Mesenchymal stem cell (in vitro differentiated cells and primary cell): ENCODE results near the gene CD300LF.

Source experiments
- DNase-seq: peaks from one replicate; pipeline ENCODE4 v3.0.0-alpha.2; 2013
- H2AFZ ChIP-seq: one replicate; pipeline ENCODE4 v1.6.1; 2013; ENCODE audit warnings: low read depth, mild to moderate bottlenecking, control low read depth, inconsistent platforms, low read length, moderate library complexity
- H2AK5ac ChIP-seq: 2 replicates; pipeline ENCODE4 v1.6.1; 2013; ENCODE audit warnings: low read length, moderate library complexity, mild to moderate bottlenecking, inconsistent platforms; ENCODE audit not compliant: severe bottlenecking
- H2BK120ac ChIP-seq: one replicate; pipeline ENCODE4 v1.6.1; 2013; ENCODE audit warnings: low read depth, mild to moderate bottlenecking, inconsistent platforms, low read length, moderate library complexity
- H2BK12ac ChIP-seq, 2 experiments: one replicate each; pipeline ENCODE4 v1.6.1; 2013; ENCODE audit warnings: inconsistent platforms in 2 of 2, low read length in 2 of 2, mild to moderate bottlenecking in 2 of 2, moderate library complexity in 2 of 2, control low read depth in 1 of 2
- H2BK15ac ChIP-seq: one replicate; pipeline ENCODE4 v1.6.1; 2013; ENCODE audit warnings: mild to moderate bottlenecking, low read depth, inconsistent platforms; ENCODE audit not compliant: poor library complexity, severe bottlenecking
- H2BK5ac ChIP-seq: 2 replicates; pipeline ENCODE4 v1.6.1; 2013; ENCODE audit warnings: low read depth, mild to moderate bottlenecking, low read length, control low read depth, inconsistent platforms; ENCODE audit not compliant: poor library complexity, severe bottlenecking
- H3K14ac ChIP-seq, 2 experiments: one replicate each; pipeline ENCODE4 v1.6.1; 2013; ENCODE audit warnings: inconsistent platforms in 2 of 2, low read length in 2 of 2, control low read depth in 1 of 2, mild to moderate bottlenecking in 1 of 2, moderate library complexity in 1 of 2
- H3K18ac ChIP-seq, 2 experiments: one replicate each; pipeline ENCODE4 v1.6.1; 2013; ENCODE audit warnings: inconsistent platforms in 2 of 2, low read length in 2 of 2, control low read depth in 1 of 2, low read depth in 1 of 2, mild to moderate bottlenecking in 1 of 2
- H3K23ac ChIP-seq, 2 experiments: one replicate each; pipeline ENCODE4 v1.6.1; 2013; ENCODE audit warnings: inconsistent platforms in 2 of 2, low read length in 2 of 2, mild to moderate bottlenecking in 2 of 2, moderate library complexity in 2 of 2, control low read depth in 1 of 2
- H3K27ac ChIP-seq: 2 replicates; pipeline ENCODE4 v1.5.1; 2013; ENCODE audit warnings: mild to moderate bottlenecking, moderate library complexity, low read length, control low read depth, inconsistent platforms; ENCODE audit not compliant: poor library complexity, severe bottlenecking
- H3K27me3 ChIP-seq, 2 experiments: 2 replicates each; pipeline versions ENCODE4 v1.6.1 to v1.7.0; 2013; ENCODE audit warnings: low read length in 2 of 2, mild to moderate bottlenecking in 2 of 2, moderate library complexity in 2 of 2, control low read depth in 1 of 2, inconsistent platforms in 1 of 2; ENCODE audit not compliant: control insufficient read depth in 1 of 2, insufficient read depth in 1 of 2
- H3K36me3 ChIP-seq, 2 experiments: 2 replicates each; pipeline versions ENCODE4 v1.6.1 to v1.7.0; 2013; ENCODE audit warnings: low read length in 2 of 2, control low read depth in 1 of 2, inconsistent platforms in 1 of 2, low read depth in 1 of 2, mild to moderate bottlenecking in 1 of 2; ENCODE audit not compliant: insufficient read depth in 2 of 2, control insufficient read depth in 1 of 2
- H3K4ac ChIP-seq, 2 experiments: one replicate each; pipeline ENCODE4 v1.6.1; 2013; ENCODE audit warnings: inconsistent platforms in 2 of 2, low read length in 2 of 2, mild to moderate bottlenecking in 2 of 2, moderate library complexity in 2 of 2, control low read depth in 1 of 2, low read depth in 1 of 2
- H3K4me1 ChIP-seq: 2 replicates; pipeline ENCODE4 v1.6.1; 2013; ENCODE audit warnings: low read depth, low read length, control low read depth; ENCODE audit not compliant: control insufficient read depth, insufficient read depth
- H3K4me2 ChIP-seq: 2 replicates; pipeline ENCODE4 v1.6.1; 2013; ENCODE audit warnings: low read length, mild to moderate bottlenecking, inconsistent platforms; ENCODE audit not compliant: poor library complexity, severe bottlenecking
- H3K4me3 ChIP-seq, 2 experiments: 2 replicates each; pipeline versions ENCODE4 v1.5.1 to v1.7.0; 2013; ENCODE audit warnings: low read length in 2 of 2, mild to moderate bottlenecking in 2 of 2, control low read depth in 1 of 2, low read depth in 1 of 2; ENCODE audit not compliant: insufficient read depth in 1 of 2
- H3K79me1 ChIP-seq: replicated peaks from 2 replicates; pipeline ENCODE4 v1.6.1; 2013; ENCODE audit warnings: mild to moderate bottlenecking, control low read depth, low read length, inconsistent platforms; ENCODE audit not compliant: poor library complexity, severe bottlenecking
- H3K9ac ChIP-seq: 2 replicates; pipeline ENCODE4 v1.7.0; 2013; ENCODE audit warnings: mild to moderate bottlenecking, low read length, moderate library complexity
- H3K9me3 ChIP-seq: 2 replicates; pipeline ENCODE4 v1.7.0; 2013; ENCODE audit warnings: mild to moderate bottlenecking, low read length; ENCODE audit not compliant: control insufficient read depth
- H4K8ac ChIP-seq: one replicate; pipeline ENCODE4 v1.6.1; 2013; ENCODE audit warnings: inconsistent platforms, mild to moderate bottlenecking, low read length, moderate library complexity
- H4K91ac ChIP-seq: one replicate; pipeline ENCODE4 v1.6.1; 2013; ENCODE audit warnings: mild to moderate bottlenecking, low read length, inconsistent platforms
- WGBS: methylation state at CpG from one replicate; pipeline ENCODE4 v1.1.7; 2013; ENCODE audit warnings: mixed read lengths; 5-methylcytosine and 5-hydroxymethylcytosine counted together

The CD300LF gene

DNA sequence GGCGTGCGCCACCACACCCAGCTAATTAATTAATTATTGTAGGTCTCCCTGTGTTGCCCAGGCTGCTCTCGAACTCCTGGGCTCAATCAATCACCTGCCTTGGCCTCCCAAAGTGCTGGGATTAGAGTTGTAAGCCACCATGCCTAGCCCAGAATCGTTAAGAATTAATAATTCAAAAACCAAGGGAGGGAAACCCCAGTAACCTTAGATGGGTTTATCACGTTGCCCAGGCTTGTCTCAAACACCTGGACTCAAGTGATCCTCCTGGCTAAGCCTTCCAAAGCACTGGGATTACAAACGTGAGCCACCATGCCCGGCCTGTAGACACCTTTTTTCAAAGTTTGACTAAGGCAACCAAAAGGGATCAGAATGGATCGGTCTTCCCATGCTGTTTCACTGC is 21.6 kb downstream of the CD300LF start:
- Histone ChIP-seq H3K79me1 (no peaks in the 10 kb centered on the region), H3K4ac (no peak overlapping the region), H3K36me3 (no peaks in the 10 kb centered on the region), H2BK120ac (no peak overlapping the region), H3K4me1 (no peaks in the 10 kb centered on the region), H3K23ac (no peak overlapping the region), H2AK5ac (no peak overlapping the region), H3K4me2 (no peak overlapping the region), H2BK12ac (no peak overlapping the region), H3K27ac (no peak overlapping the region), H4K91ac (no peak overlapping the region), H3K18ac (no peak overlapping the region), H4K8ac (no peak overlapping the region), H3K9me3 (no peaks in the 10 kb centered on the region), H3K14ac (no peak overlapping the region), H3K9ac (no peak overlapping the region), H2AFZ (no peak overlapping the region), H2BK15ac (no peak overlapping the region), H2BK5ac (no peak overlapping the region), H3K27me3 (peaks cover 0 to 41% of the 10 kb centered on the region in 2 experiments), H3K4me3 (no peak overlapping the region)
- WGBS = 73% methylated on average over 8 of the region's 8 CpGs
- DNase-seq = no peak

DNA sequence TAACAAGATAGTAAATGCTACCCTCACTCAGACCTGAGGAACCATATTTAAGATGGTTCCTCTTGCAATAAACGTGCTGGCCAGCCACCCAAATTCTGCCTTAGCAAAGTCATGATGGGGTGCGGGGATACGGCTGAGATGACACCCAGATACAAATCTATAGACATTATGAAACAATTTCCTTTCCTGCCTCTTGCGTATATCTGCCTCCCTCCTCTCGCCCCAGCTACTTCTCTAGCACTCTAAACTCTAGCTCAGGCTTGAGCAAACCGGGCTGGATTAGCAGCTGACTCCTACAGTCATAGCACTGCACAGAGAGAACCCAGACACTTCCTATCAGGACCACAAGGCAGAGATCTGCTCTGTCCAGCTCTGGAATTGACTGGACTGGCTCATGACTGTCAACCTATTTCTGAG is 22.3 kb downstream of the CD300LF start:
- Histone ChIP-seq H3K4me1 (no peaks in the 10 kb centered on the region), H2BK15ac (no peak overlapping the region), H2BK12ac (no peak overlapping the region), H2BK5ac (no peak overlapping the region), H3K4me2 (no peak overlapping the region), H3K9ac (no peak overlapping the region), H2BK120ac (no peak overlapping the region), H3K18ac (no peak overlapping the region), H3K9me3 (no peaks in the 10 kb centered on the region), H3K23ac (no peak overlapping the region), H3K4me3 (no peak overlapping the region), H3K27me3 (peaks cover 0 to 43% of the 10 kb centered on the region in 2 experiments), H4K8ac (no peak overlapping the region), H3K27ac (no peak overlapping the region), H3K14ac (no peak overlapping the region), H3K79me1 (no peaks in the 10 kb centered on the region), H2AK5ac (no peak overlapping the region), H3K4ac (no peak overlapping the region), H4K91ac (no peak overlapping the region), H2AFZ (no peak overlapping the region), H3K36me3 (no peaks in the 10 kb centered on the region)
- DNase-seq = no peak
- WGBS = 65% methylated on average over 6 of the region's 6 CpGs

DNA sequence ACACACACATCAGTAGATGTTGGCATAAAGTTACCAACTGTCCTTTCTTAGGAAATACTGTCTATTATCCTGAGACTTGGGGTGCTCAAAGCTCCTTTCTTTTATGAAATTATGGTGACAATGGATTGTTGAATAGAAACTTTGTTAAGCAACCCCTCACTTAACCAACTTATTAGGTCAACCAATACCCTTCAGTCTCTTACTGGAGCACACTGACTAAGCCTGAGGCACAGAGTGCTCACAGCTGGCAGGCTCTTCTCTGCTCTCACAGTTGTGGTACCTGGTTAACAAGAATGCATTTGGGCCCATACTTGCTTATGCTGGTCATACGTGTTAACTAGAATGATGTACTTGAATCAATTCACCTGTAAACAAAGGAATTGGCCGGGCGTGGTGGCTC is 24.8 kb downstream of the CD300LF start:
- no peak overlapping the region for H2BK12ac ChIP-seq
- H3K36me3 ChIP-seq = no peaks in the 10 kb centered on the region
- no peak overlapping the region for H3K23ac ChIP-seq
- H4K8ac ChIP-seq = no peak overlapping the region
- no peak overlapping the region for H4K91ac ChIP-seq
- no peak overlapping the region for H3K27ac ChIP-seq
- H3K9ac ChIP-seq = no peak overlapping the region
- no peak overlapping the region for H3K18ac ChIP-seq
- H3K9me3 ChIP-seq = no peaks in the 10 kb centered on the region
- H3K4ac ChIP-seq = no peak overlapping the region
- no peaks in the 10 kb centered on the region for H3K4me1 ChIP-seq
- H3K27me3 ChIP-seq = peaks cover 0 to 35% of the 10 kb centered on the region in 2 experiments
- H2BK5ac ChIP-seq = no peak overlapping the region
- H2BK120ac ChIP-seq = no peak overlapping the region
- no peak overlapping the region for H2AK5ac ChIP-seq
- 78% methylated on average over 3 of the region's 3 CpGs for WGBS
- no peak overlapping the region for H2BK15ac ChIP-seq
- no peak overlapping the region for H2AFZ ChIP-seq
- no peak overlapping the region for H3K14ac ChIP-seq
- DNase-seq = no peak
- no peak overlapping the region for H3K4me3 ChIP-seq
- H3K79me1 ChIP-seq = no peaks in the 10 kb centered on the region
- no peak overlapping the region for H3K4me2 ChIP-seq

DNA sequence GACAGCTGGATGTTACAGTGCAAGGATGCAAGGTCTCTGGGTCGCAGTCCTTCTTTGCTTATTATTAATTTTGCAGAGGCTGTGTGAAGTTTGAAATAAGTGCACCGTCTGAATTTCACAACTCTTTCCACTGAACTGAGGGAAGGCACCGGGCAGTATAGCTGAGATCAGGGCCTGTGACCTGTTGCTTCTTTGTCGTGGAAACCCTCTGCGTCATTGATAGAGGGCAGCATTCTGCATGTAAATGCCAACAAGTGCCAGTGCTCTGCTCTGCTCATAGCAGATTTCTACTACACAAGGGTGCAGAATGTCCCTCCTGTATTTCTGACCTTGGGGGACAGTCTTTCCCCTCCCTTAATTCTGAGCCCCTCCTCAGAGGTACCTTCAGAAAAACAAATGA is 26.0 kb downstream of the CD300LF start:
- Histone ChIP-seq H3K79me1 (no peaks in the 10 kb centered on the region), H3K4ac (no peak overlapping the region), H2BK120ac (no peak overlapping the region), H3K14ac (no peak overlapping the region), H2BK15ac (no peak overlapping the region), H3K23ac (no peak overlapping the region), H3K18ac (no peak overlapping the region), H2BK12ac (no peak overlapping the region), H2BK5ac (no peak overlapping the region), H4K8ac (no peak overlapping the region), H3K9ac (no peak overlapping the region), H3K27me3 (peaks cover 0 to 39% of the 10 kb centered on the region in 2 experiments), H3K27ac (no peak overlapping the region), H3K4me2 (no peak overlapping the region), H3K36me3 (no peaks in the 10 kb centered on the region), H4K91ac (no peak overlapping the region), H3K4me1 (no peaks in the 10 kb centered on the region), H3K4me3 (no peak overlapping the region), H3K9me3 (no peaks in the 10 kb centered on the region), H2AFZ (no peak overlapping the region), H2AK5ac (no peak overlapping the region)
- no peak for DNase-seq
- 55% methylated on average over 5 of the region's 5 CpGs for WGBS
